GM10847 (cell line): ENCODE measurements around the gene DIDO1.

Experiments
- POLR2A ChIP-seq: IDR thresholded peaks from 2 replicates; pipeline ENCODE4 v1.6.1; 2011; ENCODE audit not compliant: insufficient read length; ENCODE audit errors: extremely low read depth

Gene DIDO1

GRCh38 chr20:62955519-62956386 lies 29.4 kb upstream of the DIDO1 start:
- no peak for TF ChIP-seq POLR2A

GRCh38 chr20:62953839-62954703 lies 27.8 kb upstream of the DIDO1 start:
- TF ChIP-seq POLR2A: peak; percentile 15

GRCh38 chr20:62952968-62953838 lies 26.9 kb upstream of the DIDO1 start:
- no peak for TF ChIP-seq POLR2A

GRCh38 chr20:62952373-62952967 lies 26.2 kb upstream of the DIDO1 start, which contains the start of gene SLC17A9:
TSS of gene SLC17A9 (plus strand) at chr20:62952709. CDS start at chr20:62952831, 122 bp downstream.
- peak; percentile 53 for TF ChIP-seq POLR2A

DNA sequence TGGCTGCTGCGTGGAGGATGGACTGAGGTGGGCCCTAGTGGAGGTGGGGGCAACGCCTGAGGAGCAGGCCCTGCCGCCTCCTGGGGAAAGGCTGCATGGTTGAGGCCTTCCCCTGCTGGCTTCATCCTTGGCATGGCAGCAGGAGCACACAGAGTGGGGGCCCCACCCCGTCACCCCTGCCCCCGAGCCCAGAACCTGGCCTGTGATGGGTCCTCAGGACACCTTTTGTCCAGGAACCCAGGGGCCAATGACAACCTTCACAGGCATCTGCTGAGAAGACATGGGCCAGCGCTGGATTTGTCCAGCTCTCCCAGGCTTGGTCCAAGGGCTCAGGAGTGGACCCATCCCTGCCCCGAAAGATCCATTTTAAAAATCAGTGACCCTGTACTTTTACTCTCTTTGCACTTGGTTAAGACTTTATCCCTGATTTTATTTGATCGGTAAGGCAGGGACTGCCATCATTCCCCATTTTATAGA lies 25.6 kb upstream of the DIDO1 start:
- TF ChIP-seq POLR2A: no peak

GRCh38 chr20:62951143-62951895 lies 25.0 kb upstream of the DIDO1 start:
- no peak for TF ChIP-seq POLR2A

- no peak for TF ChIP-seq POLR2A
Measured at GRCh38 chr20:62950741-62951140, 24.4 kb upstream of the DIDO1 start.

- TF ChIP-seq POLR2A: no peak
Measured at GRCh38 chr20:62949962-62950361, 23.7 kb upstream of the DIDO1 start.

DNA sequence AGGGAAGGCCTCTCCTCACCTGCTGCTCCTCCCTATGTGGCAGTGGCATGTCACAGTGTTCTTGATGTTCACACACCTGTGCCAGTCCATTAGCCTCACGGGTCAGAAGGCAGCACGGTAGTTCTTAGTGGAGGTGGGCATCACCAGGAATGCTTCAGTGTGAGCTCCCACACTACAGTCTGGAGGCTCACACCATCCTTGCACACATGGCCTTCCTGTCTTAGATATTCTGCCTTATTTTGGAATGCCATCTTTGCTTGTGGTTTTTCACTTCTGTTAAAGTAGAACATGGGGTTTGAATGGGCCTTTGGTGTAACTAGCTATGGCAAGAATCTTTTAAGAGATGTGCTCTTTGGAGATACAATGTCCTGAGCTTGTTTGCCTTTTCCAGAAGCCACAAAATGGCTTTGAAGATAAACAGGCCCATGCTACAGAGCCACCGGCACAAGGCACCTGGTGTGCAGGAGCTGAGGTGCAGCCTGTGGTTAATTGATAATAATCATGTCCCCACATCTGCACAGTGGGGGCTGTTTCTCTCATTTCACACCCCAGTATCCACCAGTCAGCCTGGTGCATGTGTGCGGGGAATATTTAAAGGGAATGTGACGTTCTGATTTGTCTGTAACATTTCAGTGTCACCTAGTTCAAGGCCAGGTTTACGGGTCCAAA lies 23.0 kb upstream of the DIDO1 start:
- TF ChIP-seq POLR2A: no peak

GRCh38 chr20:62947532-62948300 lies 21.4 kb upstream of the DIDO1 start:
- no peak for TF ChIP-seq POLR2A

GRCh38 chr20:62946918-62947317 lies 20.6 kb upstream of the DIDO1 start:
- TF ChIP-seq POLR2A: no peak

- TF ChIP-seq POLR2A: no peak
Measured at GRCh38 chr20:62945771-62946339, 19.6 kb upstream of the DIDO1 start.
